SK-N-SH treated with all-trans-retinoic acid at 6 μM for 48 hours (cell line): ENCODE data around the gene HBG2.

Source experiments
- ATAC-seq: fragments of 200-7000 bp; cut with Tn5 transposase; 3 replicates; pipeline ENCODE4 v1.9.1; 2020; ENCODE audit warnings: mild to moderate bottlenecking, moderate library complexity
- CREB5 ChIP-seq: fragments of 250-450 bp; sonication (Bioruptor Pico); IDR thresholded peaks from 2 replicates; pipeline ENCODE4 v1.5.1; 2020; ENCODE audit warnings: low read depth, mild to moderate bottlenecking, moderate library complexity
- CSDC2 ChIP-seq: fragments of 250-450 bp; sonication (Bioruptor Pico); IDR thresholded peaks from 2 replicates; pipeline ENCODE4 v1.5.0; 2020; ENCODE audit warnings: mild to moderate bottlenecking, moderate library complexity
- CSRNP3 ChIP-seq: fragments of 250-450 bp; sonication (Bioruptor Pico); IDR thresholded peaks from 2 replicates; pipeline ENCODE4 v1.5.1; 2021; ENCODE audit warnings: mild to moderate bottlenecking, moderate library complexity
- GLIS3 ChIP-seq: fragments of 250-450 bp; sonication (Bioruptor Pico); IDR thresholded peaks from 2 replicates; pipeline ENCODE4 v1.5.0; 2020; ENCODE audit warnings: mild to moderate bottlenecking, moderate library complexity
- ISL1 ChIP-seq: fragments of 250-450 bp; sonication (Bioruptor Pico); IDR thresholded peaks from 2 replicates; pipeline ENCODE4 v2.1.2; 2022; ENCODE audit warnings: mild to moderate bottlenecking, moderate library complexity
- OSR1 ChIP-seq: fragments of 250-450 bp; sonication (Bioruptor Pico); IDR thresholded peaks from 2 replicates; pipeline ENCODE4 v1.8.0; 2022; ENCODE audit warnings: moderate library complexity, mild to moderate bottlenecking, inconsistent platforms
- PATZ1 ChIP-seq: fragments of 250-450 bp; sonication (Bioruptor Pico); IDR thresholded peaks from 2 replicates; pipeline ENCODE4 v1.8.0; 2020; ENCODE audit warnings: mild to moderate bottlenecking, moderate library complexity, borderline replicate concordance
- POU6F1 ChIP-seq: fragments of 250-450 bp; sonication (Bioruptor Pico); IDR thresholded peaks from 2 replicates; pipeline ENCODE4 v1.8.0; 2021; ENCODE audit warnings: low read depth, mild to moderate bottlenecking, moderate library complexity, borderline replicate concordance
- PPARA ChIP-seq: fragments of 250-450 bp; sonication (Bioruptor Pico); IDR thresholded peaks from 2 replicates; pipeline ENCODE4 v1.5.0; 2020; ENCODE audit warnings: mild to moderate bottlenecking, borderline replicate concordance
- SNAI2 ChIP-seq: fragments of 250-450 bp; sonication (Bioruptor Pico); IDR thresholded peaks from 2 replicates; pipeline ENCODE4 v1.5.0; 2020; ENCODE audit warnings: mild to moderate bottlenecking, moderate library complexity
- TCF4 ChIP-seq: fragments of 250-450 bp; sonication (Bioruptor Pico); IDR thresholded peaks from 2 replicates; pipeline ENCODE4 v1.8.0; 2021; ENCODE audit warnings: mild to moderate bottlenecking, moderate library complexity, borderline replicate concordance
- TOX ChIP-seq: fragments of 250-450 bp; sonication (Bioruptor Pico); IDR thresholded peaks from 2 replicates; pipeline ENCODE4 v1.8.0; 2021; ENCODE audit warnings: mild to moderate bottlenecking, moderate library complexity, borderline replicate concordance
- TSHZ2 ChIP-seq: fragments of 250-450 bp; sonication (Bioruptor Pico); IDR thresholded peaks from 2 replicates; pipeline ENCODE4 v1.5.0; 2020; ENCODE audit warnings: mild to moderate bottlenecking, moderate library complexity
- ZC3H10 ChIP-seq: fragments of 250-450 bp; sonication (Bioruptor Pico); IDR thresholded peaks from 2 replicates; pipeline ENCODE4 v1.5.1; 2021; ENCODE audit warnings: mild to moderate bottlenecking, moderate library complexity
- ZFP3 ChIP-seq: fragments of 250-450 bp; sonication (Bioruptor Pico); IDR thresholded peaks from 2 replicates; pipeline ENCODE4 v1.5.0; 2020; ENCODE audit warnings: mild to moderate bottlenecking, moderate library complexity
- ZFP30 ChIP-seq: fragments of 450-650 bp; formaldehyde crosslinking; IDR thresholded peaks from 2 replicates; pipeline ENCODE4 v1.5.0; 2022; ENCODE audit warnings: mild to moderate bottlenecking, moderate library complexity
- ZNF70 ChIP-seq: fragments of 450-650 bp; formaldehyde crosslinking; IDR thresholded peaks from 2 replicates; pipeline ENCODE4 v1.5.0; 2020; ENCODE audit warnings: mild to moderate bottlenecking, moderate library complexity

HBG2 gene

GRCh38 chr11:5240056-5240455 is 14.5 kb downstream of the HBG2 start (continued):
- no peak for TF ChIP-seq TSHZ2 (CRISPR knock-in tag)

GRCh38 chr11:5239046-5239445 is 15.5 kb downstream of the HBG2 start:
- ATAC-seq = no peak
- TF ChIP-seq SNAI2 (CRISPR knock-in tag) (no peak), ZFP30 (no peak), PPARA (CRISPR knock-in tag) (no peak), OSR1 (CRISPR knock-in tag) (no peak), TOX (CRISPR knock-in tag) (no peak), POU6F1 (CRISPR knock-in tag) (no peak), GLIS3 (CRISPR knock-in tag) (no peak), TCF4 (no peak), ZC3H10 (CRISPR knock-in tag) (no peak), CSRNP3 (no peak), ZNF70 (CRISPR knock-in tag) (no peak), CREB5 (CRISPR knock-in tag) (no peak), CSDC2 (CRISPR knock-in tag) (no peak)

GRCh38 chr11:5238486-5238885 is 16.1 kb downstream of the HBG2 start:
- ATAC-seq = no peak
- no peak for TF ChIP-seq OSR1 (CRISPR knock-in tag)
- no peak for TF ChIP-seq TCF4
- TF ChIP-seq GLIS3 (CRISPR knock-in tag) = no peak
- TF ChIP-seq ZFP30 = no peak
- no peak for TF ChIP-seq ZFP3 (CRISPR knock-in tag)
- TF ChIP-seq TOX (CRISPR knock-in tag) = no peak
- TF ChIP-seq CREB5 (CRISPR knock-in tag) = no peak
- no peak for TF ChIP-seq PATZ1 (CRISPR knock-in tag)
- TF ChIP-seq CSRNP3 = no peak
- TF ChIP-seq CSDC2 (CRISPR knock-in tag) = no peak
- no peak for TF ChIP-seq ISL1 (CRISPR knock-in tag)
- TF ChIP-seq, all 23 proteins: peak for 0
